Activated naive CD4-positive, alpha-beta T cell treated with anti-CD3 and anti-CD28 coated beads, Interleukin-2, amount 50 U/mL, for 24 hours (primary cell): ENCODE measurements around the gene HABP4.

Experiments used
- H3K27ac Mint-ChIP-seq: one replicate; pipeline ENCODE4 v1.8.0; 2021; ENCODE audit warnings: mild to moderate bottlenecking, mixed read lengths
- H3K27me3 Mint-ChIP-seq: one replicate; pipeline ENCODE4 v1.8.0; 2021; ENCODE audit warnings: mixed read lengths
- H3K36me3 Mint-ChIP-seq: one replicate; pipeline ENCODE4 v1.8.0; 2021; ENCODE audit warnings: mixed read lengths
- H3K4me1 Mint-ChIP-seq: one replicate; pipeline ENCODE4 v1.8.0; 2021; ENCODE audit warnings: mixed read lengths
- H3K4me3 Mint-ChIP-seq: one replicate; pipeline ENCODE4 v1.8.0; 2021; ENCODE audit warnings: mild to moderate bottlenecking, mixed read lengths
- H3K9me3 Mint-ChIP-seq: one replicate; pipeline ENCODE4 v1.8.0; 2021; ENCODE audit warnings: mixed read lengths

HABP4 gene

GRCh38 chr9:96423985-96424336 lies 26.0 kb upstream of the HABP4 start:
- Mint-ChIP-seq H3K27ac (no peak overlapping the region), H3K9me3 (no peaks in the 10 kb centered on the region), H3K4me1 (peaks cover 20% of the 10 kb centered on the region), H3K36me3 (no peaks in the 10 kb centered on the region), H3K4me3 (no peak overlapping the region), H3K27me3 (no peaks in the 10 kb centered on the region)

GRCh38 chr9:96425500-96426169 lies 24.3 kb upstream of the HABP4 start:
- H3K4me1 Mint-ChIP-seq, result peaks cover 5% of the 10 kb centered on the region
- H3K36me3 Mint-ChIP-seq, result no peaks in the 10 kb centered on the region
- no peak overlapping the region for H3K4me3 Mint-ChIP-seq
- H3K27me3 Mint-ChIP-seq, result no peaks in the 10 kb centered on the region
- H3K27ac Mint-ChIP-seq, result peak overlapping the region; percentile 68
- H3K9me3 Mint-ChIP-seq, result no peaks in the 10 kb centered on the region

- H3K4me3 Mint-ChIP-seq, result no peak overlapping the region
- H3K4me1 Mint-ChIP-seq, result no peaks in the 10 kb centered on the region
- no peaks in the 10 kb centered on the region for H3K36me3 Mint-ChIP-seq
- H3K27me3 Mint-ChIP-seq, result no peaks in the 10 kb centered on the region
- no peaks in the 10 kb centered on the region for H3K9me3 Mint-ChIP-seq
- no peak overlapping the region for H3K27ac Mint-ChIP-seq
Measured at GRCh38 chr9:96429732-96430131, 20.2 kb upstream of the HABP4 start.

GRCh38 chr9:96430377-96430776 lies 19.6 kb upstream of the HABP4 start:
- Mint-ChIP-seq H3K4me3 (no peak overlapping the region), H3K36me3 (no peaks in the 10 kb centered on the region), H3K4me1 (no peaks in the 10 kb centered on the region), H3K27ac (no peak overlapping the region), H3K27me3 (no peaks in the 10 kb centered on the region), H3K9me3 (no peaks in the 10 kb centered on the region)

GRCh38 chr9:96435345-96435744 lies 14.6 kb upstream of the HABP4 start:
- Mint-ChIP-seq H3K4me1 (no peaks in the 10 kb centered on the region), H3K9me3 (no peaks in the 10 kb centered on the region), H3K36me3 (no peaks in the 10 kb centered on the region), H3K4me3 (no peak overlapping the region), H3K27ac (no peak overlapping the region), H3K27me3 (no peaks in the 10 kb centered on the region)

GRCh38 chr9:96436063-96436455 lies 13.9 kb upstream of the HABP4 start:
- Mint-ChIP-seq H3K4me3 (no peak overlapping the region), H3K27me3 (no peaks in the 10 kb centered on the region), H3K9me3 (no peaks in the 10 kb centered on the region), H3K4me1 (no peaks in the 10 kb centered on the region), H3K36me3 (no peaks in the 10 kb centered on the region), H3K27ac (no peak overlapping the region)

- Mint-ChIP-seq H3K4me1 (no peaks in the 10 kb centered on the region), H3K27ac (no peak overlapping the region), H3K9me3 (no peaks in the 10 kb centered on the region), H3K4me3 (no peak overlapping the region), H3K36me3 (no peaks in the 10 kb centered on the region), H3K27me3 (no peaks in the 10 kb centered on the region)
Measured at GRCh38 chr9:96436456-96437126, 13.4 kb upstream of the HABP4 start.

- Mint-ChIP-seq H3K36me3 (no peaks in the 10 kb centered on the region), H3K27ac (no peak overlapping the region), H3K4me3 (no peak overlapping the region), H3K9me3 (no peaks in the 10 kb centered on the region), H3K4me1 (no peaks in the 10 kb centered on the region), H3K27me3 (no peaks in the 10 kb centered on the region)
Measured at GRCh38 chr9:96437454-96437853, 12.5 kb upstream of the HABP4 start.

- Mint-ChIP-seq H3K9me3 (no peaks in the 10 kb centered on the region), H3K36me3 (no peaks in the 10 kb centered on the region), H3K4me3 (no peak overlapping the region), H3K27me3 (no peaks in the 10 kb centered on the region), H3K27ac (no peak overlapping the region), H3K4me1 (no peaks in the 10 kb centered on the region)
Measured at GRCh38 chr9:96440671-96441199, 9.2 kb upstream of the HABP4 start.

GRCh38 chr9:96441798-96442445 lies 8.0 kb upstream of the HABP4 start:
- Mint-ChIP-seq H3K27ac (no peak overlapping the region), H3K9me3 (no peaks in the 10 kb centered on the region), H3K4me1 (no peaks in the 10 kb centered on the region), H3K4me3 (no peak overlapping the region), H3K27me3 (no peaks in the 10 kb centered on the region), H3K36me3 (no peaks in the 10 kb centered on the region)

- Mint-ChIP-seq H3K4me3 (no peak overlapping the region), H3K36me3 (no peaks in the 10 kb centered on the region), H3K9me3 (no peaks in the 10 kb centered on the region), H3K4me1 (no peaks in the 10 kb centered on the region), H3K27ac (no peak overlapping the region), H3K27me3 (no peaks in the 10 kb centered on the region)
Measured at GRCh38 chr9:96442491-96442890, 7.5 kb upstream of the HABP4 start.

- no peaks in the 10 kb centered on the region for H3K27me3 Mint-ChIP-seq
- no peak overlapping the region for H3K27ac Mint-ChIP-seq
- no peaks in the 10 kb centered on the region for H3K9me3 Mint-ChIP-seq
- no peak overlapping the region for H3K4me3 Mint-ChIP-seq
- no peaks in the 10 kb centered on the region for H3K36me3 Mint-ChIP-seq
- H3K4me1 Mint-ChIP-seq, result peaks cover 16% of the 10 kb centered on the region
Measured at GRCh38 chr9:96447406-96447805, 2.6 kb upstream of the HABP4 start.

GRCh38 chr9:96448546-96449170 lies 1.3 kb upstream of the HABP4 start:
- Mint-ChIP-seq H3K27ac (no peak overlapping the region), H3K27me3 (no peaks in the 10 kb centered on the region), H3K36me3 (peaks cover under 1% of the 10 kb centered on the region), H3K4me3 (no peak overlapping the region), H3K9me3 (no peaks in the 10 kb centered on the region), H3K4me1 (peaks cover 23% of the 10 kb centered on the region)

GRCh38 chr9:96449523-96449844 lies 485 bp upstream of the HABP4 start:
- H3K4me1 Mint-ChIP-seq, result peaks cover 28% of the 10 kb centered on the region
- no peaks in the 10 kb centered on the region for H3K27me3 Mint-ChIP-seq
- no peaks in the 10 kb centered on the region for H3K9me3 Mint-ChIP-seq
- H3K4me3 Mint-ChIP-seq, result peak overlapping the region; percentile 77
- peak overlapping the region; percentile 10 for H3K27ac Mint-ChIP-seq
- peaks cover 2% of the 10 kb centered on the region for H3K36me3 Mint-ChIP-seq

GRCh38 chr9:96450613-96451528 lies 902 bp downstream of the HABP4 start:
- H3K4me3 Mint-ChIP-seq, result peak overlapping the region; percentile 92
- peaks cover 28% of the 10 kb centered on the region for H3K4me1 Mint-ChIP-seq
- H3K9me3 Mint-ChIP-seq, result no peaks in the 10 kb centered on the region
- no peaks in the 10 kb centered on the region for H3K27me3 Mint-ChIP-seq
- peaks cover 2% of the 10 kb centered on the region for H3K36me3 Mint-ChIP-seq
- H3K27ac Mint-ChIP-seq, result peak overlapping the region; percentile 82
